Activated CD8-positive, alpha-beta memory T cell treated with anti-CD3 and anti-CD28 coated beads for 48 hours (primary cell): ENCODE measurements around the gene NFASC.

ENCODE experiments used
- DNase-seq, 3 experiments: peaks; one replicate each; pipeline ENCODE4 v3.0.0-alpha.2; 2020; ENCODE audit warnings: low read depth in 2 of 3, low spot score in 2 of 3

Gene NFASC

GRCh38 chr1:205058853-205059252 is 188.2 kb downstream of the NFASC start:
- DNase-seq, result no peak

DNA sequence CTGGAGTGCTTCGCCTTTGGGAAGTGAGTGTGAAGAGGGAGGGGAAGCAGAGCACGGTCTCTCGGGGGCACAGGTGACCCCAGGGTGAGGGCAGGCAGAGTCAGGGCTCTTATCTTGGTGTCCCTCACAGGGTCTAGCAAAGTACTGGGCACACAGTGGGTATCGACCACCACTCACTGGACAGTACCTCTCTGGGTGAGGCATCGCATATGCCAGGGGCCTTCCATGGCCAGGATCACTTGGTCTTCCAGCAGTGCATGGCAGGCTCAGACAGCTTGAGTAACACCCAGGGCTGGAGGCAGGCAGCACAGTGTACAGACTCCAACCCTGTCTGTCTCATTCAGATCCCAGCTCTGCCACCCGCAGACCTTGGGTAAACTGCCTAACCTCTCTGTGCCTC is 189.0 kb downstream of the NFASC start:
- no peak for DNase-seq

GRCh38 chr1:205060746-205061145 is 190.1 kb downstream of the NFASC start:
- no peak for DNase-seq

DNA sequence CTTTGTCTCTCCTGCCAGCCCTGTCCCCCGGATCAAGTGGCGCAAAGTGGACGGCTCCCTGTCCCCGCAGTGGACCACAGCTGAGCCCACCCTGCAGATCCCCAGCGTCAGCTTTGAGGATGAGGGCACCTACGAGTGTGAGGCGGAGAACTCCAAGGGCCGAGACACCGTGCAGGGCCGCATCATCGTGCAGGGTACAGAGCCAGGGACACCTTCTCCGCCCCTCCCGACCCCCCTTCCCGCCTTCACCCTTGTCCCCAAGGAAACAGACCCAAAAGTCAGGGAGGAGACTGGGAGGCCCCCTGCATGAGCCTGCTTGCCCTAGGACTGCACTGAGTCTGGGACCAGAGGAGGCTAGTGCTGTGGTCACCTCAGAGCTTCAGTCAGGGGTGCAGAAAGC is 190.6 kb downstream of the NFASC start:
- DNase-seq, result no peak

- peak; percentile 27 to 56 (median 47) for DNase-seq
Observed at GRCh38 chr1:205061665-205062069, 191.0 kb downstream of the NFASC start.

DNA sequence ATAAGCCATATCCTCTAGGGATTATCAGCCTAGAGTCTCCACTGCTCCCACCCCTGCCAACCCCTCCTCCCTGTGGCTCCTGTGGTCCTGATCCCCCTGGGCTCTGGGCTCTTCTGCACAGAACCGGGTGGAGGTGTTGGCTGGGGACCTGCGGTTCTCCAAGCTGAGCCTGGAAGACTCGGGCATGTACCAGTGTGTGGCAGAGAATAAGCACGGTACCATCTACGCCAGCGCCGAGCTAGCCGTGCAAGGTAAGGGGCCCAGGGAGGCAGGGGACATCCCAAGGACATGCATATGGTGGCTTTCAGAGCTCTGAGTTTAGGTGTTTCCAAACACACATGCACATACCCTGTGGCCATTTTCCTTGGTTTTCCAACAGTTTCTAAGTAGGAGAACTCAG is 191.7 kb downstream of the NFASC start:
- no peak for DNase-seq

- DNase-seq, result no peak
Observed at GRCh38 chr1:205062895-205063294, 192.2 kb downstream of the NFASC start.

- DNase-seq, result no peak
Observed at GRCh38 chr1:205064301-205064700, 193.6 kb downstream of the NFASC start.

DNA sequence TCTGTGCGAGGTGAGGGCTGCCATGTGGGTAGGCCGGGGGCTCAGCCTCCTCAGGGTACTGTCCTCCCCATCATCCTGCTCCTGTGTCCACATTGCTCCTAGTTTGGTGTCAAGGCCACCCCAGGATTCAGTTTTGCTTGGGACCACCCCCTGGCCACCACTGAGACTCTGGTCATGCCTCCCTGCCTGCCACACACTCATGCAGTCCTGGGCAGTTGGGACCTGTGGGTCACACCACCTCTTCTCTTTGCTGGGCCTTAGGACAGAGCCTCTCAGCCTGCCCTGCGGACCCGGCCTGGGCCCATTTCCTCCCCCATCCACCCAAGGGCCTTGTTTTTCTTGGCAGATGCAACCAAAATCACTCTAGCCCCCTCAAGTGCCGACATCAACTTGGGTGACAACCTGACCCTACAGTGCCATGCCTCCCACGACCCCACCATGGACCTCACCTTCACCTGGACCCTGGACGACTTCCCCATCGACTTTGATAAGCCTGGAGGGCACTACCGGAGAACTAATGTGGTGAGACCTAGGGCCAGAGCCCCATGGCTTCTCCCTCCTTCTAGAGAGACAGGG is 194.2 kb downstream of the NFASC start:
- no peak for DNase-seq

GRCh38 chr1:205065666-205066065 is 195.0 kb downstream of the NFASC start:
- DNase-seq, result no peak

GRCh38 chr1:205066141-205066818 is 195.6 kb downstream of the NFASC start:
- DNase-seq, result no peak

GRCh38 chr1:205067031-205067430 is 196.4 kb downstream of the NFASC start:
- DNase-seq, result no peak

DNA sequence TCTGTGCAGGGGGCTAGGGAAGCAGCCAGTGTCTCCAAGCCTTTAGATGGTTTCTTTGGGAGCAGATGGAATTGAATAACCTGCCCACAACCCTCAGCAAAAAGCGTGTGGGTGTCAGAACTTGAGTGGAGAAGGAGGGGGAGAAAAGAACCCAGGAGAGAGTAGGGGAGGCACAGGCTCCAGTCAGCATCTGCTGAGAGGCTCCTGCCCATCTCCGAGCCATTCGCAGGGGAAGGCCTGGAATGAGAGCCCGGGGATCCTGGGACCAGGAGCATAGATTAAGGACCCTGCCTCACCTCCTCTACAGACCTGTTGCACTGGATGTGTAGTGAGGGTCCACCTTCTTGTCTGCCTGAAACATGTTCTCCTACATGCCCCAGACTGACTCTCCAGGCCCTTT is 197.3 kb downstream of the NFASC start:
- no peak for DNase-seq

DNA sequence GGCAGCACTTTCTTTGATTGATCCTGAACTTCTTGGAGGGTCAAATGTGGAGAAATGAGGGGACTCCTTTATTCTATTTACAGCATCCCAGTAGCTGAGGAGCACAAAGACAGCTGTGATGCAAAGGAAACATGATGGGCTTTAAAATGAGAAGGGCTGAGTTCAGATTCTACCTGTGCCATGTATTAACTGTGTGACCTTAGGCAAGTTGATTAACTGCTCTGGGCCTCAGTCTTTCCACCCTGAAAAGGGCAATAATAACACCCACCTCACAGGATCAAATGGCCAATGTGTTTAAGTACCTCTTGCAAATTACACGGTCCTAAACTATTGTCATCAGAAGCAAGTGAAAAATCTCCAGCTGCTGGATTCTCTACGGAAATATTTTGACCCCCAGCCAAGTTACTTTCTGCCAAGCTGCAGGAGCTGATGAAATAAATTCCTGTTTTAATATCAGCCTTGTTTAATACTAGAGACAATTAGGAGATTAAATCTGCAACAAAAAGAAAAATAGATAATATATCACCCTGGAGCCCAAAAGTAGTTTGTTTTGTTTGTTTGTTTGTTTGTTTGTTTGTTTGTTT is 197.9 kb downstream of the NFASC start:
- DNase-seq, result no peak

DNA sequence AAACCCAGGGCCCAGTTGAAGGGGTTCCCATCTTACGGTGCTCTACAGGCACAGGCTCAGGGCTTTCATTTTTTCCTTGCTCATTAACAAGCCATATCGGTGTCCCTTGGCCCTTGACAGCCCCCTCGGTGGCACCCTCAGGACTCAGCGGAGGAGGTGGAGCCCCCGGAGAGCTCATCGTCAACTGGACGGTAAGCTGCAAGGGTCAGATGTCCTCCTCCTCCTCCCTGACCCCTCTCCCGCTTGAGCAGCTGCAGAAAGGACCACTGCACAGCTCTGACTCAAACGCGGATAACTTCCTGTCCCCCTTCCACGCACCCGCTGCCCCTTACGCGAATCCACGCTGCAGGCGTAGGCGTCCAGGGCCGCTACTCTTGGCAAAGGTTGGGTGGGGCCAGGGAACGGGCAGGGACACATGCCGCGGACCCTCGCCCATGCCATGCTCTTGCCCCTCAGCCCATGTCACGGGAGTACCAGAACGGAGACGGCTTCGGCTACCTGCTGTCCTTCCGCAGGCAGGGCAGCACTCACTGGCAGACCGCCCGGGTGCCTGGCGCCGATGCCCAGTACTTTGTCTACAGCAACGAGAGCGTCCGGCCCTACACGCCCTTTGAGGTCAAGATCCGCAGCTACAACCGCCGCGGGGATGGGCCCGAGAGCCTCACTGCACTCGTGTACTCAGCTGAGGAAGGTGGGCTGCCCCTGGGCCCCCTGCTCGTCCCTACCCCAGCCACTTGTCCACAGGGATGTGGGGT is 198.9 kb downstream of the NFASC start:
- DNase-seq, result no peak

- DNase-seq, result no peak
Observed at GRCh38 chr1:205071028-205071409, 200.4 kb downstream of the NFASC start.

GRCh38 chr1:205071801-205072200 is 201.1 kb downstream of the NFASC start:
- DNase-seq, result no peak

DNA sequence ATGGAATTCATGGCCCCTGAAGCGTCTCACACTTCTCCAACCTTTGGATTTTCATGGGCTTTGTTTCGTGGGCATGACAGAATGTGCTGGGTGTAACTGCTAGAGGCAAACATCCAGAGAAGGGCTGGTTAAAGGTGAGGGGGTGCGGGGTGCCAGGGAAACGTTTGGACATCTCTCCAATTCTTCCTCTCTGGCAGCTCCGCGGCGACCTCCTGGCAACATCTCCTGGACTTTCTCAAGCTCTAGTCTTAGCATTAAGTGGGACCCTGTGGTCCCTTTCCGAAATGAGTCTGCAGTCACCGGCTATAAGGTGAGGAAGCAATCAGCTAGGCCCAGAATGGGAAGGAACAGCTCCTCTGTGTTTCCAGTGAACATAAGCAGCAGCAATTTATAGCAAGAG is 201.6 kb downstream of the NFASC start:
- no peak for DNase-seq
